Stimulated activated CD8-positive, alpha-beta memory T cell treated with anti-CD3 and anti-CD28 coated beads, Interleukin-7, amount 100 ng/mL, for 48 hours (primary cell): ENCODE results near the gene NLRP9.

Experiments used
- DNase-seq, 2 donors: peaks; one replicate each; pipeline ENCODE4 v3.0.0-alpha.2; 2020; ENCODE audit warnings: low read depth in 1 of 2; ENCODE audit errors: extremely low read depth in 1 of 2

NLRP9 gene

GRCh38 chr19:55704494-55705245 is 33.5 kb downstream of the NLRP9 start:
- no peak for DNase-seq

GRCh38 chr19:55703790-55704215 is 34.4 kb downstream of the NLRP9 start:
- DNase-seq: no peak

GRCh38 chr19:55702131-55702627 is 36.0 kb downstream of the NLRP9 start:
- no peak for DNase-seq

GRCh38 chr19:55700813-55701212 is 37.4 kb downstream of the NLRP9 start:
- DNase-seq: no peak

- no peak for DNase-seq
Measured at GRCh38 chr19:55699221-55699620, 39.0 kb downstream of the NLRP9 start.

- DNase-seq: no peak
Measured at GRCh38 chr19:55698256-55698655, 39.9 kb downstream of the NLRP9 start.

GRCh38 chr19:55697698-55698097 is 40.5 kb downstream of the NLRP9 start:
- no peak for DNase-seq

GRCh38 chr19:55697069-55697440 is 41.1 kb downstream of the NLRP9 start:
- no peak for DNase-seq

GRCh38 chr19:55696301-55697068 is 41.7 kb downstream of the NLRP9 start:
- DNase-seq: no peak

GRCh38 chr19:55695511-55696290 is 42.5 kb downstream of the NLRP9 start:
- no peak for DNase-seq

GRCh38 chr19:55694656-55695491 is 43.3 kb downstream of the NLRP9 start:
- DNase-seq: no peak

- no peak for DNase-seq
Measured at GRCh38 chr19:55694241-55694655, 44.0 kb downstream of the NLRP9 start.

GRCh38 chr19:55693336-55693974 is 44.7 kb downstream of the NLRP9 start:
- no peak for DNase-seq

- no peak for DNase-seq
Measured at GRCh38 chr19:55692681-55693081, 45.5 kb downstream of the NLRP9 start.

- DNase-seq: no peak
Measured at GRCh38 chr19:55691561-55692481, 46.4 kb downstream of the NLRP9 start.

- DNase-seq: no peak
Measured at GRCh38 chr19:55690769-55691545, 47.2 kb downstream of the NLRP9 start.

- no peak for DNase-seq
Measured at GRCh38 chr19:55690109-55690768, 48.0 kb downstream of the NLRP9 start.
